BLaER1 (cell line): ENCODE results near the gene C1QTNF2.
A peak's percentile ranks its signal among the peaks of the same experiment; 100 is the strongest.

Experiments
- H3K27ac ChIP-seq: shearing (Covaris generic); formaldehyde crosslinking; 2 replicates; pipeline ENCODE4 v1.8.1; 2022
- H3K27me3 ChIP-seq: shearing (Covaris generic); formaldehyde crosslinking; 2 replicates; pipeline ENCODE4 v1.8.1; 2022
- H3K36me3 ChIP-seq: shearing (Covaris generic); formaldehyde crosslinking; 2 replicates; pipeline ENCODE4 v1.8.1; 2022
- H3K4me1 ChIP-seq: shearing (Covaris generic); formaldehyde crosslinking; 2 replicates; pipeline ENCODE4 v1.8.1; 2022
- H3K4me2 ChIP-seq: shearing (Covaris generic); formaldehyde crosslinking; 2 replicates; pipeline ENCODE4 v1.8.1; 2022
- H3K4me3 ChIP-seq: shearing (Covaris generic); formaldehyde crosslinking; 2 replicates; pipeline ENCODE4 v1.8.1; 2022
- H3K9ac ChIP-seq: shearing (Covaris generic); formaldehyde crosslinking; 2 replicates; pipeline ENCODE4 v1.8.1; 2022
- H3K9me3 ChIP-seq: shearing (Covaris generic); formaldehyde crosslinking; 2 replicates; pipeline ENCODE4 v1.8.1; 2022
- H4K20me1 ChIP-seq: shearing (Covaris generic); formaldehyde crosslinking; 2 replicates; pipeline ENCODE4 v1.8.1; 2022
- Cebpa-rat ChIP-seq: shearing (Covaris generic); IDR thresholded peaks from 2 replicates; pipeline ENCODE4 v1.8.1; 2022

The C1QTNF2 gene

GRCh38 chr5:160390787-160391696, 20.6 kb upstream of the C1QTNF2 start:
- no peaks in the 10 kb centered on the region for H3K4me1 ChIP-seq
- peaks cover 18% of the 10 kb centered on the region for H3K9me3 ChIP-seq
- no peaks in the 10 kb centered on the region for H3K27me3 ChIP-seq
- H3K36me3 ChIP-seq, result 0 out of 2 replicates have a peak, but pooled peaks cover 4% of the 10 kb centered on the region
- no peak overlapping the region for H3K4me3 ChIP-seq
- no peak for TF ChIP-seq Cebpa-rat
- H3K4me2 ChIP-seq, result no peak overlapping the region
- H3K27ac ChIP-seq, result no peak overlapping the region
- H4K20me1 ChIP-seq, result no peaks in the 10 kb centered on the region
- no peak overlapping the region for H3K9ac ChIP-seq

GRCh38 chr5:160387445-160387844, 17.0 kb upstream of the C1QTNF2 start:
- Histone ChIP-seq H3K27ac (no peak overlapping the region), H3K9me3 (peaks cover 18% of the 10 kb centered on the region), H3K9ac (no peak overlapping the region), H4K20me1 (no peaks in the 10 kb centered on the region), H3K4me1 (peaks cover 7% of the 10 kb centered on the region), H3K27me3 (no peaks in the 10 kb centered on the region), H3K4me3 (no peak overlapping the region), H3K36me3 (no peaks in the 10 kb centered on the region), H3K4me2 (no peak overlapping the region)
- TF ChIP-seq Cebpa-rat, result no peak

GRCh38 chr5:160385496-160385895, 15.1 kb upstream of the C1QTNF2 start:
- H3K27me3 ChIP-seq, result no peaks in the 10 kb centered on the region
- H3K4me3 ChIP-seq, result no peak overlapping the region
- peaks cover 18% of the 10 kb centered on the region for H3K9me3 ChIP-seq
- no peak overlapping the region for H3K4me2 ChIP-seq
- H3K27ac ChIP-seq, result no peak overlapping the region
- H3K4me1 ChIP-seq, result peaks cover 13% of the 10 kb centered on the region
- H3K36me3 ChIP-seq, result no peaks in the 10 kb centered on the region
- no peaks in the 10 kb centered on the region for H4K20me1 ChIP-seq
- H3K9ac ChIP-seq, result no peak overlapping the region
- no peak for TF ChIP-seq Cebpa-rat

GRCh38 chr5:160384681-160385080, 14.3 kb upstream of the C1QTNF2 start:
- Histone ChIP-seq H3K27ac (no peak overlapping the region), H3K4me1 (peaks cover 13% of the 10 kb centered on the region), H4K20me1 (no peaks in the 10 kb centered on the region), H3K9me3 (peaks cover 18% of the 10 kb centered on the region), H3K36me3 (no peaks in the 10 kb centered on the region), H3K9ac (no peak overlapping the region), H3K4me2 (no peak overlapping the region), H3K4me3 (no peak overlapping the region), H3K27me3 (no peaks in the 10 kb centered on the region)
- TF ChIP-seq Cebpa-rat, result no peak

- Histone ChIP-seq H3K4me2 (peak overlapping the region; percentile 20; the same call in 1 of the 2 replicates), H3K9ac (no peak overlapping the region), H3K4me1 (peaks cover 13% of the 10 kb centered on the region), H3K4me3 (no peak overlapping the region), H3K27ac (no peak overlapping the region), H3K27me3 (no peaks in the 10 kb centered on the region), H4K20me1 (no peaks in the 10 kb centered on the region), H3K9me3 (peaks cover 5% of the 10 kb centered on the region), H3K36me3 (no peaks in the 10 kb centered on the region)
- no peak for TF ChIP-seq Cebpa-rat
Observed at GRCh38 chr5:160382346-160382745, 11.9 kb upstream of the C1QTNF2 start.

- Histone ChIP-seq H3K36me3 (no peaks in the 10 kb centered on the region), H4K20me1 (no peaks in the 10 kb centered on the region), H3K27me3 (no peaks in the 10 kb centered on the region), H3K27ac (no peak overlapping the region), H3K9ac (no peak overlapping the region), H3K4me3 (no peak overlapping the region), H3K4me2 (no peak overlapping the region), H3K4me1 (peaks cover 6% of the 10 kb centered on the region), H3K9me3 (no peaks in the 10 kb centered on the region)
- TF ChIP-seq Cebpa-rat, result no peak
Observed at GRCh38 chr5:160380041-160380440, 9.6 kb upstream of the C1QTNF2 start.

GRCh38 chr5:160379511-160379910, 9.1 kb upstream of the C1QTNF2 start:
- TF ChIP-seq Cebpa-rat, result no peak
- no peak overlapping the region for H3K27ac ChIP-seq
- no peak overlapping the region for H3K4me2 ChIP-seq

GRCh38 chr5:160378330-160378729, 7.9 kb upstream of the C1QTNF2 start:
- Histone ChIP-seq H4K20me1 (no peaks in the 10 kb centered on the region), H3K9ac (no peak overlapping the region), H3K4me3 (no peak overlapping the region), H3K9me3 (no peaks in the 10 kb centered on the region), H3K4me1 (peaks cover 6% of the 10 kb centered on the region), H3K27ac (no peak overlapping the region), H3K27me3 (no peaks in the 10 kb centered on the region), H3K4me2 (no peak overlapping the region), H3K36me3 (no peaks in the 10 kb centered on the region)
- TF ChIP-seq Cebpa-rat, result no peak

More at GRCh38 chr5:160379511-160379910, 9.1 kb upstream of the C1QTNF2 start:
- Histone ChIP-seq H3K4me3 (no peak overlapping the region), H3K9me3 (no peaks in the 10 kb centered on the region), H4K20me1 (no peaks in the 10 kb centered on the region), H3K9ac (no peak overlapping the region), H3K27me3 (no peaks in the 10 kb centered on the region), H3K4me1 (peaks cover 6% of the 10 kb centered on the region), H3K36me3 (no peaks in the 10 kb centered on the region)

- H3K27me3 ChIP-seq, result no peaks in the 10 kb centered on the region
- H3K4me3 ChIP-seq, result no peak overlapping the region
- no peak for TF ChIP-seq Cebpa-rat
- H3K4me1 ChIP-seq, result peaks cover 6% of the 10 kb centered on the region
- no peaks in the 10 kb centered on the region for H3K36me3 ChIP-seq
- no peaks in the 10 kb centered on the region for H4K20me1 ChIP-seq
- H3K27ac ChIP-seq, result no peak overlapping the region
- no peak overlapping the region for H3K9ac ChIP-seq
- no peaks in the 10 kb centered on the region for H3K9me3 ChIP-seq
- no peak overlapping the region for H3K4me2 ChIP-seq
Observed at GRCh38 chr5:160377651-160378050, 7.2 kb upstream of the C1QTNF2 start.

- H3K4me3 ChIP-seq, result no peak overlapping the region
- no peaks in the 10 kb centered on the region for H3K36me3 ChIP-seq
- no peaks in the 10 kb centered on the region for H3K4me1 ChIP-seq
- no peaks in the 10 kb centered on the region for H3K9me3 ChIP-seq
- H3K27ac ChIP-seq, result no peak overlapping the region
- H3K9ac ChIP-seq, result no peak overlapping the region
- no peaks in the 10 kb centered on the region; the same call in 1 of the 2 replicates for H3K27me3 ChIP-seq
- no peak for TF ChIP-seq Cebpa-rat
- no peaks in the 10 kb centered on the region for H4K20me1 ChIP-seq
- no peak overlapping the region for H3K4me2 ChIP-seq
Observed at GRCh38 chr5:160376416-160376815, 6.0 kb upstream of the C1QTNF2 start.
